Spleen (tissue), 11 donors: ENCODE data around the gene PARN. TPM values are rescaled to one million over a fixed set of nuclear protein-coding genes. Genes with fewer than 3 reads are reported as not detected.

Experiments used
- DNase-seq: peaks from one replicate; pipeline ENCODE4 v3.0.0-alpha.2; 2020
- H3K27ac ChIP-seq, 8 donors: fragments of 200-600 bp; sonication (generic) in 7 of 8; 1 replicate in 4 of 8; 2 replicates in 4 of 8; pipeline versions ENCODE4 v1.5.0 to v1.8.0; 2016 to 2021; ENCODE audit warnings: inconsistent platforms in 4 of 8, mild to moderate bottlenecking in 4 of 8, moderate library complexity in 1 of 8
- H3K27me3 ChIP-seq, 7 donors: fragments of 200-600 bp; sonication (generic) in 6 of 7; replicated peaks in 1 of 7; 1 replicate in 4 of 7; 2 replicates in 3 of 7; pipeline versions ENCODE4 v1.5.0 to v1.8.0; 2016 to 2021; ENCODE audit warnings: inconsistent platforms in 3 of 7, mild to moderate bottlenecking in 1 of 7
- H3K36me3 ChIP-seq, 6 donors: fragments of 200-600 bp; sonication (generic) in 5 of 6; 1 replicate in 4 of 6; 2 replicates in 2 of 6; pipeline versions ENCODE4 v1.5.0 to v1.8.0; 2016 to 2021; ENCODE audit warnings: inconsistent platforms in 2 of 6
- H3K4me1 ChIP-seq, 6 donors: fragments of 200-600 bp; sonication (generic) in 5 of 6; 1 replicate in 3 of 6; 2 replicates in 3 of 6; pipeline versions ENCODE4 v1.5.0 to v1.8.0; 2016 to 2021; ENCODE audit warnings: inconsistent platforms in 3 of 6
- H3K4me3 ChIP-seq, 8 donors: fragments of 200-600 bp; sonication (generic) in 7 of 8; 1 replicate in 4 of 8; 2 replicates in 4 of 8; pipeline versions ENCODE4 v1.5.0 to v1.8.0; 2016 to 2021; ENCODE audit warnings: inconsistent platforms in 4 of 8, mild to moderate bottlenecking in 4 of 8, moderate library complexity in 2 of 8
- H3K9me3 ChIP-seq, 8 donors: fragments of 200-600 bp; sonication (generic) in 7 of 8; 1 replicate in 4 of 8; 2 replicates in 4 of 8; pipeline versions ENCODE4 v1.5.0 to v1.8.0; 2016 to 2021; ENCODE audit warnings: inconsistent platforms in 4 of 8
- CTCF ChIP-seq, 11 experiments: fragments of 200-600 bp in 7 of 11; fragments of 450-650 bp in 4 of 11; sonication (generic) in 4 of 11; IDR thresholded peaks in 8 of 11; conservative IDR thresholded peaks in 3 of 11; 1 replicate in 7 of 11; 2 replicates in 4 of 11; pipeline versions ENCODE4 v1.4.0 to v1.8.0; 2016 to 2021; ENCODE audit warnings: antibody characterized with exemption in 11 of 11, inconsistent platforms in 4 of 11, mild to moderate bottlenecking in 1 of 11
- POLR2A ChIP-seq, 3 donors: fragments of 450-650 bp; IDR thresholded peaks; one replicate each; pipeline ENCODE4 v1.5.1; 2017; ENCODE audit warnings: antibody characterized with exemption in 3 of 3, mild to moderate bottlenecking in 1 of 3
- POLR2AphosphoS5 ChIP-seq, 3 donors: sonication (generic); formaldehyde crosslinking; IDR thresholded peaks; one replicate each; pipeline ENCODE4 v1.5.1; 2017; ENCODE audit warnings: antibody characterized with exemption in 3 of 3
- WGBS, 5 donors: extraction: QIAGEN DNeasy Blood & Tissue Kit in 3 of 5; methylation state at CpG; one replicate each; pipeline versions ENCODE4 v1.1.5 to v1.1.7; 2013 to 2018; 5-methylcytosine and 5-hydroxymethylcytosine counted together
- intact Hi-C: fragments of 100-400 bp; cut with DNase I; formaldehyde crosslinking; loops from one replicate; pipeline ENCODE4 v1.15.0; 2023; ENCODE audit warnings: low total_unique reads
- polyA plus RNA-seq, 3 donors: library from polyadenylated mRNA; stranded (reverse); fragments of 200-250 nt; gene quantifications; one replicate each; pipeline ENCODE4 v1.2.1, GENCODE V29; 2013
- small RNA-seq, 4 donors: library from RNA; depleted of rRNA; stranded (forward); fragments of <200 nt; gene quantifications; one replicate each; pipeline ENCODE3, GENCODE V24; 2016
- total RNA-seq, 7 donors: library from RNA; depleted of rRNA in 3 of 7; stranded (reverse); fragments of >200 nt in 3 of 7; fragmentation: NEBNext Ultra II Directional in 4 of 7; extraction: Animal tissue kit (Norgen Biotek cat#: 25700) in 4 of 7; gene quantifications; one replicate each; pipeline versions ENCODE4 v1.1.0 to v1.2.1, GENCODE V29; 2016 to 2021
- donor health status: healthy with polysubstance abuse.
- donor health status: DM: no; HTN: no; CAD: no; lungs with moderate emphysema.
- donor health status: DM: no; HTN: no; CAD: no.
- donor health status: Bipolar disorder and iron deficiency.
- donor health status: healthy.
- donor health status: DM: no; HTN: no; CAD: no.
- donor health status: DM: yes; HTN: yes; CAD: no.

The PARN gene
- total and polyA plus RNA-seq, 10 donors = 10.3 to 49.0 (median 35.6) TPM

- 77 to 94% (median 86%) methylated on average over 3 of the region's 3 CpGs for WGBS, 5 donors
- no peaks in the 10 kb centered on the region for H3K4me1 ChIP-seq
- H3K27me3 ChIP-seq = no peaks in the 10 kb centered on the region
- no peak overlapping the region for H3K27ac ChIP-seq
- H3K4me3 ChIP-seq = no peak overlapping the region
- H3K9me3 ChIP-seq = no peaks in the 10 kb centered on the region
- no peak for TF ChIP-seq POLR2AphosphoS5 (IDR thresholded peaks at IDR 0.05)
- no peak for TF ChIP-seq CTCF (IDR thresholded peaks at IDR 0.05 in 8 of 11, conservative IDR thresholded peaks at IDR 0.05 in 3 of 11)
- TF ChIP-seq POLR2A (IDR thresholded peaks at IDR 0.05) = no peak
- DNase-seq = no peak
- no peaks in the 10 kb centered on the region for H3K36me3 ChIP-seq
- intact Hi-C loops = no loop called here
Measured at GRCh38 chr16:14386115-14386514, 243.9 kb downstream of the PARN start.

Small RNAs within 50 kb of the gene (small RNA-seq; reads per million reads assigned to genes)
- gene RN7SL274P (0 reads per million in 4 donors), gene RNU7-125P (0 reads per million in 4 donors)

Other genes starting within 250 kb of the PARN start
- gene BFAR, start 2.7 kb upstream of the PARN start, total RNA-seq = 10 to 100 TPM; 48.1 to 68.7 (median 57.7) TPM
- 10 to 100 TPM; 24.6 to 30.2 (median 29.5) TPM for gene BFAR, start 2.7 kb upstream of the PARN start, polyA plus RNA-seq
- not detected for gene PLA2G10, start 64.0 kb upstream of the PARN start, total RNA-seq
- gene PLA2G10, start 64.0 kb upstream of the PARN start, polyA plus RNA-seq = under 1 TPM in 2 of 3 donors, not detected in 1; 0.12 to 0.13 TPM
- gene NPIPA3, start 73.2 kb upstream of the PARN start, total RNA-seq = 1 to 10 TPM in 5 of 7 donors, not detected in 2; 1.3 to 3.5 (median 2.6) TPM
- 1 to 10 TPM in 1 of 3 donors, under 1 TPM in 2; 0.35 to 2.7 (median 0.63) TPM for gene NPIPA3, start 73.2 kb upstream of the PARN start, polyA plus RNA-seq
- gene NPIPA2, start 112.3 kb upstream of the PARN start, total RNA-seq = 1 to 10 TPM in 4 of 7 donors, under 1 TPM in 1, not detected in 2; 0.67 to 4.9 (median 1.8) TPM
- 1 to 10 TPM in 1 of 3 donors, under 1 TPM in 2; 0.83 to 1.8 (median 0.97) TPM for gene NPIPA2, start 112.3 kb upstream of the PARN start, polyA plus RNA-seq
- gene NOMO1, start 203.5 kb upstream of the PARN start, total RNA-seq = 10 to 100 TPM; 34.0 to 57.1 (median 40.5) TPM
- gene NOMO1, start 203.5 kb upstream of the PARN start, polyA plus RNA-seq = 10 to 100 TPM; 12.3 to 15.9 (median 15.6) TPM